SK-N-SH treated with all-trans-retinoic acid at 6 μM for 48 hours (cell line): Measurements from ENCODE around the gene GPR137B.

Experiments
- ATAC-seq: fragments of 200-7000 bp; cut with Tn5 transposase; 3 replicates; pipeline ENCODE4 v1.9.1; 2020; ENCODE audit warnings: mild to moderate bottlenecking, moderate library complexity
- ARNTL ChIP-seq: fragments of 450-650 bp; formaldehyde crosslinking; IDR thresholded peaks from 2 replicates; pipeline ENCODE4 v1.5.0; 2020; ENCODE audit warnings: low read depth, mild to moderate bottlenecking, moderate library complexity, borderline replicate concordance
- BACH2 ChIP-seq: fragments of 250-450 bp; sonication (Bioruptor Pico); IDR thresholded peaks from 2 replicates; pipeline ENCODE4 v1.9.0; 2021; ENCODE audit warnings: mild to moderate bottlenecking, borderline replicate concordance
- CSDC2 ChIP-seq: fragments of 250-450 bp; sonication (Bioruptor Pico); IDR thresholded peaks from 2 replicates; pipeline ENCODE4 v1.5.0; 2020; ENCODE audit warnings: mild to moderate bottlenecking, moderate library complexity
- ESRRG ChIP-seq: fragments of 250-450 bp; sonication (Bioruptor Pico); IDR thresholded peaks from 2 replicates; pipeline ENCODE4 v1.6.1; 2021; ENCODE audit warnings: mild to moderate bottlenecking
- ISL1 ChIP-seq: fragments of 250-450 bp; sonication (Bioruptor Pico); IDR thresholded peaks from 2 replicates; pipeline ENCODE4 v2.1.2; 2022; ENCODE audit warnings: mild to moderate bottlenecking, moderate library complexity
- OSR1 ChIP-seq: fragments of 250-450 bp; sonication (Bioruptor Pico); IDR thresholded peaks from 2 replicates; pipeline ENCODE4 v1.8.0; 2022; ENCODE audit warnings: moderate library complexity, mild to moderate bottlenecking, inconsistent platforms
- PPARA ChIP-seq: fragments of 250-450 bp; sonication (Bioruptor Pico); IDR thresholded peaks from 2 replicates; pipeline ENCODE4 v1.5.0; 2020; ENCODE audit warnings: mild to moderate bottlenecking, borderline replicate concordance
- RARB ChIP-seq: fragments of 250-450 bp; sonication (Bioruptor Pico); IDR thresholded peaks from 2 replicates; pipeline ENCODE4 v1.8.0; 2021; ENCODE audit warnings: mild to moderate bottlenecking, moderate library complexity
- SNAI2 ChIP-seq: fragments of 250-450 bp; sonication (Bioruptor Pico); IDR thresholded peaks from 2 replicates; pipeline ENCODE4 v1.5.0; 2020; ENCODE audit warnings: mild to moderate bottlenecking, moderate library complexity
- TCF4 ChIP-seq: fragments of 250-450 bp; sonication (Bioruptor Pico); IDR thresholded peaks from 2 replicates; pipeline ENCODE4 v1.8.0; 2021; ENCODE audit warnings: mild to moderate bottlenecking, moderate library complexity, borderline replicate concordance
- TOX ChIP-seq: fragments of 250-450 bp; sonication (Bioruptor Pico); IDR thresholded peaks from 2 replicates; pipeline ENCODE4 v1.8.0; 2021; ENCODE audit warnings: mild to moderate bottlenecking, moderate library complexity, borderline replicate concordance
- ZC3H10 ChIP-seq: fragments of 250-450 bp; sonication (Bioruptor Pico); IDR thresholded peaks from 2 replicates; pipeline ENCODE4 v1.5.1; 2021; ENCODE audit warnings: mild to moderate bottlenecking, moderate library complexity
- ZFP3 ChIP-seq: fragments of 250-450 bp; sonication (Bioruptor Pico); IDR thresholded peaks from 2 replicates; pipeline ENCODE4 v1.5.0; 2020; ENCODE audit warnings: mild to moderate bottlenecking, moderate library complexity
- ZFP30 ChIP-seq: fragments of 450-650 bp; formaldehyde crosslinking; IDR thresholded peaks from 2 replicates; pipeline ENCODE4 v1.5.0; 2022; ENCODE audit warnings: mild to moderate bottlenecking, moderate library complexity
- ZNF565 ChIP-seq: fragments of 450-650 bp; formaldehyde crosslinking; conservative IDR thresholded peaks from 2 replicates; pipeline ENCODE4 v1.5.0; 2020; ENCODE audit warnings: low read depth, mild to moderate bottlenecking, moderate library complexity
- ZNF70 ChIP-seq: fragments of 450-650 bp; formaldehyde crosslinking; IDR thresholded peaks from 2 replicates; pipeline ENCODE4 v1.5.0; 2020; ENCODE audit warnings: mild to moderate bottlenecking, moderate library complexity
- ZNF8 ChIP-seq: fragments of 450-650 bp; formaldehyde crosslinking; IDR thresholded peaks from 2 replicates; pipeline ENCODE4 v1.5.0; 2020; ENCODE audit warnings: mild to moderate bottlenecking, moderate library complexity
- TF ChIP-seq, protein P1 (sequence below): fragments of 250-450 bp; sonication (Bioruptor Pico); IDR thresholded peaks from 2 replicates; pipeline ENCODE4 v1.8.0; 2020; ENCODE audit warnings: mild to moderate bottlenecking, moderate library complexity, borderline replicate concordance
- TF ChIP-seq, protein P2 (sequence below): fragments of 250-450 bp; sonication (Bioruptor Pico); IDR thresholded peaks from 2 replicates; pipeline ENCODE4 v1.5.0; 2020; ENCODE audit warnings: mild to moderate bottlenecking, moderate library complexity
- TF ChIP-seq, protein P3 (sequence below): fragments of 250-450 bp; sonication (Bioruptor Pico); IDR thresholded peaks from 2 replicates; pipeline ENCODE4 v1.5.1; 2020; ENCODE audit warnings: low read depth, mild to moderate bottlenecking, moderate library complexity
- TF ChIP-seq, protein P4 (sequence below): fragments of 250-450 bp; sonication (Bioruptor Pico); IDR thresholded peaks from 2 replicates; pipeline ENCODE4 v1.8.0; 2021; ENCODE audit warnings: low read depth, mild to moderate bottlenecking, moderate library complexity, borderline replicate concordance

GPR137B gene

DNA sequence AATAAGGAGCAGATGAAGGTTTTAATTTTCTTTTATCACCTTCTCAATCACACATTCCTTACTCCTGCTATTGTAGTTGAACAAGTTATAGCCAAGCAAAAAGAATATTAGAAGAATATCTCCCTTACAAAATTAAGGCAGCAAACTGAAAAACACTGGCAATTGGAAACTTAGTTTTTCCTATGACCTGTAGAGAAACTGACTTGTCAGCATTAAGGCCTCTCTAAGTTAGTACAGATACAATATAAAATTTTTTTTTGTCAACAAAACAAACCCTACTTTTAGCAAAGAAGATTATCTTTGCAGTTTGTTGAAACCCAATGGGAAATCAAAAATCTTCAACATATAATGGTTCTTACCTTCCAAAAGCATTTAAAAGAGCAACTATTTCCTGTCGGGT lies 78.1 kb downstream of the GPR137B start:
- no peak for TF ChIP-seq SNAI2 (CRISPR knock-in tag)
- TF ChIP-seq, protein P1, sequence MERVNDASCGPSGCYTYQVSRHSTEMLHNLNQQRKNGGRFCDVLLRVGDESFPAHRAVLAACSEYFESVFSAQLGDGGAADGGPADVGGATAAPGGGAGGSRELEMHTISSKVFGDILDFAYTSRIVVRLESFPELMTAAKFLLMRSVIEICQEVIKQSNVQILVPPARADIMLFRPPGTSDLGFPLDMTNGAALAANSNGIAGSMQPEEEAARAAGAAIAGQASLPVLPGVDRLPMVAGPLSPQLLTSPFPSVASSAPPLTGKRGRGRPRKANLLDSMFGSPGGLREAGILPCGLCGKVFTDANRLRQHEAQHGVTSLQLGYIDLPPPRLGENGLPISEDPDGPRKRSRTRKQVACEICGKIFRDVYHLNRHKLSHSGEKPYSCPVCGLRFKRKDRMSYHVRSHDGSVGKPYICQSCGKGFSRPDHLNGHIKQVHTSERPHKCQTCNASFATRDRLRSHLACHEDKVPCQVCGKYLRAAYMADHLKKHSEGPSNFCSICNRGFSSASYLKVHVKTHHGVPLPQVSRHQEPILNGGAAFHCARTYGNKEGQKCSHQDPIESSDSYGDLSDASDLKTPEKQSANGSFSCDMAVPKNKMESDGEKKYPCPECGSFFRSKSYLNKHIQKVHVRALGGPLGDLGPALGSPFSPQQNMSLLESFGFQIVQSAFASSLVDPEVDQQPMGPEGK (CRISPR knock-in tag), result no peak
- no peak for TF ChIP-seq TCF4 (CRISPR knock-in tag)
- no peak for TF ChIP-seq OSR1 (CRISPR knock-in tag)
- TF ChIP-seq ARNTL (CRISPR knock-in tag), result no peak
- no peak for TF ChIP-seq BACH2 (CRISPR knock-in tag)
- no peak for TF ChIP-seq CSDC2
- ATAC-seq, result no peak

DNA sequence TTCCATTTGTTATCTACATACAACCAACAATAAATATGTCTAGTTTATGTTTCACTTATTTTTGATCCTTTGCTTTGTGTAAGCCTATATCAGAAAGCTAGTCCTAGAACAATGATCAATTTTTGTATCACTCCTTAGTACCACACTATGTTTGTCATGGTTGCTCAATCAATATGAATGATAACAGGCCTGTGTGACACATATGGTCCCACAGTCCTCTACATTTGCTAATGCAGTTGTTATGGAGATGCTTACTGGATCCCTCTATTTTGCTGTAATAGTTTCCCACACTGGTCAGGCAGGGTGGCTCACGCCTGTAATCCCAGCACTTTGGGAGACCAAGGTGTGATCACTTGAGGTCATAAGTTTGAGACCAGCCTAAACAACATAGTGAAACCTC lies 80.3 kb downstream of the GPR137B start:
- no peak for ATAC-seq
- no peak for TF ChIP-seq BACH2 (CRISPR knock-in tag)
- TF ChIP-seq, protein P2, sequence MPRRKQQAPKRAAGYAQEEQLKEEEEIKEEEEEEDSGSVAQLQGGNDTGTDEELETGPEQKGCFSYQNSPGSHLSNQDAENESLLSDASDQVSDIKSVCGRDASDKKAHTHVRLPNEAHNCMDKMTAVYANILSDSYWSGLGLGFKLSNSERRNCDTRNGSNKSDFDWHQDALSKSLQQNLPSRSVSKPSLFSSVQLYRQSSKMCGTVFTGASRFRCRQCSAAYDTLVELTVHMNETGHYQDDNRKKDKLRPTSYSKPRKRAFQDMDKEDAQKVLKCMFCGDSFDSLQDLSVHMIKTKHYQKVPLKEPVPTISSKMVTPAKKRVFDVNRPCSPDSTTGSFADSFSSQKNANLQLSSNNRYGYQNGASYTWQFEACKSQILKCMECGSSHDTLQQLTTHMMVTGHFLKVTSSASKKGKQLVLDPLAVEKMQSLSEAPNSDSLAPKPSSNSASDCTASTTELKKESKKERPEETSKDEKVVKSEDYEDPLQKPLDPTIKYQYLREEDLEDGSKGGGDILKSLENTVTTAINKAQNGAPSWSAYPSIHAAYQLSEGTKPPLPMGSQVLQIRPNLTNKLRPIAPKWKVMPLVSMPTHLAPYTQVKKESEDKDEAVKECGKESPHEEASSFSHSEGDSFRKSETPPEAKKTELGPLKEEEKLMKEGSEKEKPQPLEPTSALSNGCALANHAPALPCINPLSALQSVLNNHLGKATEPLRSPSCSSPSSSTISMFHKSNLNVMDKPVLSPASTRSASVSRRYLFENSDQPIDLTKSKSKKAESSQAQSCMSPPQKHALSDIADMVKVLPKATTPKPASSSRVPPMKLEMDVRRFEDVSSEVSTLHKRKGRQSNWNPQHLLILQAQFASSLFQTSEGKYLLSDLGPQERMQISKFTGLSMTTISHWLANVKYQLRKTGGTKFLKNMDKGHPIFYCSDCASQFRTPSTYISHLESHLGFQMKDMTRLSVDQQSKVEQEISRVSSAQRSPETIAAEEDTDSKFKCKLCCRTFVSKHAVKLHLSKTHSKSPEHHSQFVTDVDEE, result no peak
- TF ChIP-seq RARB, result no peak
- TF ChIP-seq OSR1 (CRISPR knock-in tag), result no peak
- TF ChIP-seq TCF4 (CRISPR knock-in tag), result no peak
- no peak for TF ChIP-seq ISL1
- no peak for TF ChIP-seq CSDC2
- TF ChIP-seq ZNF70 (CRISPR knock-in tag), result no peak

DNA sequence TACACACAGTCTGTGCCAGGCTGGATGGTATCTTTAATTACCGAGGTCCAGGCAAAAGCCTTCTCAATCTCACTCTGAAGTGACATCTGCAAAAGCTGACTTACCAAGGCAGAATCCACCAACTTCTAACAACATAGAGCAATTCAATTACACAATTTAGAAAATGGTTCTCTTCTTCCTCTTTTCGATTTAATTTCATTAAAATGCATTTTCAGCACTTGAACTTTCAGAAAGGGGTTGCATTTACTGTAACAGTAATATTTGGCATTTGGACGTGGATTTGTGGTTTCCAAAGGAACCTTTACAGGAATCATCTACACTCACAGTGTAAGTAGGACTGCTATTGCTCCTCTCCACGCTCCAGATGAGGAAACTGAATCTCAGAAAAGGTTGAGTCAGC lies 86.1 kb downstream of the GPR137B start:
- ATAC-seq, result no peak
- no peak for TF ChIP-seq TCF4 (CRISPR knock-in tag)
- TF ChIP-seq ZC3H10, result no peak
- TF ChIP-seq, protein P2, result no peak
- TF ChIP-seq TOX (CRISPR knock-in tag), result no peak
- no peak for TF ChIP-seq BACH2 (CRISPR knock-in tag)
- no peak for TF ChIP-seq ZNF8 (CRISPR knock-in tag)
- no peak for TF ChIP-seq RARB
- no peak for TF ChIP-seq ISL1
- no peak for TF ChIP-seq OSR1 (CRISPR knock-in tag)
- TF ChIP-seq ZFP3, result no peak
- TF ChIP-seq, protein P3, sequence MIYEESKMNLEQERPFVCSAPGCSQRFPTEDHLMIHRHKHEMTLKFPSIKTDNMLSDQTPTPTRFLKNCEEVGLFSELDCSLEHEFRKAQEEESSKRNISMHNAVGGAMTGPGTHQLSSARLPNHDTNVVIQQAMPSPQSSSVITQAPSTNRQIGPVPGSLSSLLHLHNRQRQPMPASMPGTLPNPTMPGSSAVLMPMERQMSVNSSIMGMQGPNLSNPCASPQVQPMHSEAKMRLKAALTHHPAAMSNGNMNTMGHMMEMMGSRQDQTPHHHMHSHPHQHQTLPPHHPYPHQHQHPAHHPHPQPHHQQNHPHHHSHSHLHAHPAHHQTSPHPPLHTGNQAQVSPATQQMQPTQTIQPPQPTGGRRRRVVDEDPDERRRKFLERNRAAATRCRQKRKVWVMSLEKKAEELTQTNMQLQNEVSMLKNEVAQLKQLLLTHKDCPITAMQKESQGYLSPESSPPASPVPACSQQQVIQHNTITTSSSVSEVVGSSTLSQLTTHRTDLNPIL, result no peak
- no peak for TF ChIP-seq PPARA
- no peak for TF ChIP-seq ZNF565 (CRISPR knock-in tag)
- TF ChIP-seq, protein P4, sequence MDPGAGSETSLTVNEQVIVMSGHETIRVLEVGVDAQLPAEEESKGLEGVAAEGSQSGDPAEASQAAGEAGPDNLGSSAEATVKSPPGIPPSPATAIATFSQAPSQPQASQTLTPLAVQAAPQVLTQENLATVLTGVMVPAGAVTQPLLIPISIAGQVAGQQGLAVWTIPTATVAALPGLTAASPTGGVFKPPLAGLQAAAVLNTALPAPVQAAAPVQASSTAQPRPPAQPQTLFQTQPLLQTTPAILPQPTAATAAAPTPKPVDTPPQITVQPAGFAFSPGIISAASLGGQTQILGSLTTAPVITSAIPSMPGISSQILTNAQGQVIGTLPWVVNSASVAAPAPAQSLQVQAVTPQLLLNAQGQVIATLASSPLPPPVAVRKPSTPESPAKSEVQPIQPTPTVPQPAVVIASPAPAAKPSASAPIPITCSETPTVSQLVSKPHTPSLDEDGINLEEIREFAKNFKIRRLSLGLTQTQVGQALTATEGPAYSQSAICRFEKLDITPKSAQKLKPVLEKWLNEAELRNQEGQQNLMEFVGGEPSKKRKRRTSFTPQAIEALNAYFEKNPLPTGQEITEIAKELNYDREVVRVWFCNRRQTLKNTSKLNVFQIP (CRISPR knock-in tag), result no peak
- no peak for TF ChIP-seq ZFP30 (CRISPR knock-in tag)
- no peak for TF ChIP-seq ESRRG (CRISPR knock-in tag)
- no peak for TF ChIP-seq ZNF70 (CRISPR knock-in tag)
- TF ChIP-seq ARNTL (CRISPR knock-in tag), result no peak
